GM18517 (cell line): ENCODE results near the gene MYH16.
"Not testable (repeated sequence)": the region's sequence is repeated elsewhere in the genome, so short reads cannot be mapped to it uniquely, and the experiment has no call there.

Experiments
- ATAC-seq: cut with Tn5 transposase; IDR thresholded peaks from one replicate; pipeline ENCODE4 v1.9.1; 2021; ENCODE audit warnings: mild to moderate bottlenecking, moderate library complexity; ENCODE audit not compliant: unreplicated experiment

MYH16 gene

GRCh38 chr7:99350641-99351040 is 78.0 kb downstream of the MYH16 start:
- not testable (repeated sequence) for ATAC-seq

DNA sequence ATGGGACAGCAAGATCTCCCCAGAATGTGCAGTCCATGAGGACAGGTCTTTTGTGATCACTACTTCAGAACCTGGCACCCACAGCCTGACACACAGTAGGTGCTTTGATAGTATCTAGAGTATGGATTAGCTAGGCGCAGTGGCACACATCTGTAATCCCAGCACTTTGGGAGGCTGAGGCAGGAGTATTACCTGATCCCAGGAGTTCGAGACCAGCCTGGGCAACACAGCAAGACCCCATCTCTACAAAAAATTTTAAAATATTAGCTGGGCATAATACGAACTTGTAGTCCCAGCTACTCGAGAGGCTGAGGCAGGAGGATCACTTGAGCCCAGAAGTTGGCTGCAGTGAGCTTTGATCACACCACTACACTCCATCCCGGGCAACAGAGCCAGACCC is 79.6 kb downstream of the MYH16 start:
- no peak for ATAC-seq

GRCh38 chr7:99355098-99355497 is 82.5 kb downstream of the MYH16 start:
- no peak for ATAC-seq

DNA sequence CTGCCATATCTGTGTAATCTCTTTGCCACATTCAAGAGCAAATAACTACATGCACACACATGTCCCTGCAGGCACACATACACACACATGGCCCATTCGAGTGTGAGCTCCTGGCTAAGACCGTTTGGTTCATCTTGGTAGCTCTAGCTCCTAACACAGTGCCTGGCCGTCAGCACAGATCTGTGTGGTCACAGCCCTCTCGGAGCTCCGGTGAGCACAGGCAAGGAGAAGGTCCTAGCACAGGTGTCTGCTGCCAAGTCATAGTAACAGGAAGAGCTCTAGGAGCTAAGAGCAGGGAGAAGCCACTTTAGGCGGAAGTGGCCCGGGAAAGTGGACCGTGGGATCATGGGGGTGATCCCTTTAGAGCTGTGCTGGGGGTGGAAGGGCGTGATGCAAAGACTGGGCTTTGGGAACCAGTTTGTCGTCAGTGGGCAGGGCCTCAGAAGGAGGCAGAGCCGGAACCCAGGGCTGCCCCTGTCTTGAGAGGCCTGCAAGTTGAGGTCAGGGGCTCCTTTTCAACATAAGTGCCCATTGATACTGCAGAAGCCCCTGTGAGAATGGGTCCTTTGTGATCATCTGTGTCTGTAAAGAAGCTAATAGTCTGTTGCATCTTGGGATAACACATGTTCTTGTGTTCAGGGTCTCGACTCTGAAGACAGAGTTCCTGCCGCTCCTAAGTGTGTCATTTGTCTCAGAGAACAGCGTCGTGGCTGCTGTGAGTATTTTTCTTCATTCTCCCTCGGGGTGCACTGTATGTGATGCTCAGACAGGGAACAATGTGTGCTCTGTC is 85.3 kb downstream of the MYH16 start:
- ATAC-seq, result no peak

GRCh38 chr7:99358521-99358920 is 85.9 kb downstream of the MYH16 start:
- ATAC-seq, result not testable (repeated sequence)

GRCh38 chr7:99359465-99360154 is 87.0 kb downstream of the MYH16 start:
- ATAC-seq, result no peak
